Globus pallidus (tissue), 1 donor: ENCODE data around the gene KRTAP19-8.
A peak's percentile ranks its signal among the peaks of the same experiment; 100 is the strongest.

Experiments
- DNase-seq: peaks from one replicate; pipeline ENCODE4 v3.0.0-alpha.2; 2015; ENCODE audit warnings: low spot score

KRTAP19-8 gene

DNA sequence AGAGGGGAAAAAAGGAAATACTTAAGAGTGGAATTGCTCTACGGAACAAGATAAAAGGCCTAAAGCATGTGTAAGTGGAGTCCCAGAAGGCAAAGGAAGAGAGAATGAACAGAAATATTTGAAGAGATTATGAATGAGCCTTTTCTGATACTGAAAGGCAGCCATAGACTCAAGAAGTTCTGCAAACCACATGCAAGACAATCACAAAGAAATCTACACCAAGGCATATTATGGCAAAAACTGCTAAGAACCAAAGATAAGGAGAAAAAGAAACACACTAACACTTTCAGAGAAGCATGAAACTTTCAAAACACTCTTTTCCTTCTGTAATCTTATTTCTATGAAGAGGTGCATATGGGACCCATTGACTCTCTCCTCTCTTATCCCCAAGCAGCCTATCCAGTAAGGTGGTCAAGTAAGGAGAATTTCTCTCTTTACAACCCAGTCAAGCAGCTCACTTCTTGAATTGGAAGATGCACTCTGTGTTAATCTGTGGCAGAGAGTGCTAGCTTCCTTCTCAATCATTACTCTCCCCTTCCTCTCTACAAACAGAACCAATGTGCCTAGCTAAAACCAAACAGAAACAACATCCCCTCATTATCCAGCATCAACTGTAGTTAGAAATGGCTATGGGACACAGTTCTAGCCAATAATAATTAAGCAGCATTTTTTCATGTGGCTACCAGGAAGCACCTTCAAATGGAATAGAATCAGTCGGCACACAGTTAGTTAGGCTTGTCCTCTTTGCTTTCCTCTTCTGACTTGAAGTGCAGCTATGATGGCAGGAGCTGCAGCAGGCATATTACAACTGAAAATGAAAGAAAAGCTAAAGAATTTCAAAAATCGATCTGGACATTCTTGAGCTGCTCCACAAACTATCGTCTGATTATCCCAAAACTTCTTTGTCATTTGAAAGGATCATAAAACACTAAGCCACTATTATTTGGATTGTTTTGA, 25.9 kb downstream of the KRTAP19-8 start:
- no peak for DNase-seq

DNA sequence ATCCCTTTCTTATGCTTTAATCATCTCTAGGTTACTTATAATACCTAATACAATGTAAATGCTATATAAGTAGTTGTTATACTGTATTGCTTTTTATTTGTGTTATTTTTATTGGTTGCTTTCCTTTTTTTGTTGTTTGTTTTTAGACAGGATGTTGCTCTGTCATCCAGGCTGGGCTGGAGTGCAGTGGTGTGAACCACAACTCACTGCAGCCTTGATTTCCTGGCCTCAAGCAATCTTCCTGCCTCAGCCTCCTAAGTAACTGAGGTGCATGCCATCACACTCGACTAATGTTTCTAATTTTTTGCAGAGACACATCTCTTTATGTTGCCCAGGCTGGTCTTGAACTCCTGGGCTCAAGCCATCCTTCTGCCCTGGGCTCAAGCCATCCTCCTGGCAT, 26.9 kb downstream of the KRTAP19-8 start:
- no peak for DNase-seq

- DNase-seq, result no peak
These were observed 29.9 kb downstream of the KRTAP19-8 start for GRCh38 chr21:31008355-31008754.

DNA sequence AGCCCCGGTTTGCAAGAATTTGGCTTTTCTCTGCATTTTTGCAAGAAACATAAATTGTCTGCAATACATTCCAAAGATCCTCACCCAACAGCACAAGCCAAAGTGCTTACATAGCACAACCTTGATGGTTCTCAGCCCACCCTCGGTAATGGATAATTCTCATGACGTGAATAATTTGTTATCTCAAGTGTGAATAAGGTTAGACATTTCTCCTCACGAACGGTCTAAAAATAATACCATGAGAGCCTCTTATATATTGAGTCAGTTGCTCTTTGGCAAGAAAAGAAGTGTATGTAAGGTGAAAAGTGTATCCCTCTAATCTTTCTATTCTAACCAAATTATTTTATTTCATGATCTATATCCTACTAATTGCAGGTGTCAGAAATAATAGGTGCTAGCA, 33.3 kb downstream of the KRTAP19-8 start:
- DNase-seq, result no peak

DNA sequence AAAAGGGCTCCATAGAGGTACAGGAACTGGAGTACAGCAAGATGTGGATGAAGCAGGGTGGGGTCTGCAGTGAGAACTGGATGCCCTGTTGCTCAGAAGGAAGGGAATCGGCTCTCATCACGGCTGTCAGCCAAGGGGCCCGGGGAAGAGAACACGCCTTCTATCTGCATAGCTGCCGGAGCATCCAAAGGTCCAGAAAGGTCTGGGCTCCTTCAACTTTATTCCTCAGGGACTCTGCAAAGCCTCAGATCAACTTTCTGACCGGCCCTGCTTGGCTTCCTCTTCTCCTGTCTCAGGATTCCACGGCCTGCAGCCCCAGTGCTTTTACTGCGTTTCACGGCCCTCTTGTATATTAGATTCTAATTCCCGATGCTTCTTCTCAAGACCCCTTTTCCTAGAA, 34.8 kb downstream of the KRTAP19-8 start:
- no peak for DNase-seq

- no peak for DNase-seq
These were observed 40.7 kb downstream of the KRTAP19-8 start for GRCh38 chr21:30997541-30997940.

- no peak for DNase-seq
These were observed 41.5 kb downstream of the KRTAP19-8 start for GRCh38 chr21:30996728-30997127.

- DNase-seq, result no peak
These were observed 43.3 kb downstream of the KRTAP19-8 start for GRCh38 chr21:30994932-30995331.

- DNase-seq, result no peak
These were observed 47.6 kb downstream of the KRTAP19-8 start for GRCh38 chr21:30990514-30991262.

DNA sequence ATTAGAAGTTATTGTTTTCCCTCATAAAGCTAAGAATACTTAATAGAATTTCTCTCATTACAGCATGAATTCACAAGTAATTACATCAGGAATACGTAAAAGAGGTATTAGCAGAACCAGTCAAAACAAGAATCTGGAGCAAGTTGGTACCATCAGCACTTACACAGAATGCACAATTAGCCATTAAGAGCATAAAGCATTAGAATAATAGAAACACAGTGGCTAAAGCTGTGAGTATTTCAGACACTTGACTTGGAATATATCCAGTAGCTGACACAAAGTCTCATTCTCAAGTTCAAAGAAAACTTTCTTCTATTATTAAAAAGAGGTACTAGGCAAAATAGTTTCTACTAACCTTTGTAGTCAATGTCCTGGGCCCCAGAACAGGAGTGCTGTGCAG, 49.6 kb downstream of the KRTAP19-8 start:
- peak; percentile 55 for DNase-seq
